Measurements from ENCODE around the gene MREG. TPM values are rescaled to one million over a fixed set of nuclear protein-coding genes. Genes with fewer than 3 reads are reported as not detected.

MREG gene
- total RNA-seq, 1 experiment from 2014 or later, result 15.9 TPM

- intact Hi-C loops (cut with micrococcal nuclease; ENCODE audit: unreplicated experiment), result loop anchor here (1.0 to 5.0 kb wide), 5 partner anchors 125 to 653 kb away; partner anchors contain the start of gene FN1
- ChIA-PET POLR2A (ENCODE audit: low non-redundant PET) (no interaction called here), CTCF (no interaction called here)
- Histone ChIP-seq H3K36me3 (ENCODE audit: insufficient read depth, low read length, poor library complexity, severe bottlenecking) (no peaks in the 10 kb centered on the region), H3K27me3 (replicated peaks; ENCODE audit: insufficient read depth, low read depth, low read length, poor library complexity) (no peaks in the 10 kb centered on the region), H3K4me1 (ENCODE audit: insufficient read depth, low read length, poor library complexity, severe bottlenecking) (peaks cover 26% of the 10 kb centered on the region), H3K9me3 (ENCODE audit: low read depth, low read length, poor library complexity, severe bottlenecking) (no peaks in the 10 kb centered on the region), H3K27ac (ENCODE audit: low read depth, low read length, poor library complexity, severe bottlenecking) (peak overlapping the region; percentile 81), H3K4me3 (ENCODE audit: low read depth, low read length, poor library complexity, severe bottlenecking) (no peak overlapping the region)
- TF ChIP-seq CTCF (conservative IDR thresholded peaks at IDR 0.05; ENCODE audit: low read depth, low read length) (peak; percentile 92), EZH2 (IDR thresholded peaks at IDR 0.05; ENCODE audit: borderline replicate concordance, low read depth, low read length, poor library complexity, severe bottlenecking) (no peak)
- BruUV-seq (replicated peaks), result no TSS peak
- DNase-seq (ENCODE audit: low spot score), result peak; percentile 89
These were observed 92.9 kb downstream of the MREG start for GRCh38 chr2:215920244-215921100.

GRCh38 chr2:215919624-215920243 lies 93.6 kb downstream of the MREG start:
- Histone ChIP-seq H3K27me3 (replicated peaks; ENCODE audit: insufficient read depth, low read depth, low read length, poor library complexity) (no peaks in the 10 kb centered on the region), H3K9me3 (ENCODE audit: low read depth, low read length, poor library complexity, severe bottlenecking) (no peaks in the 10 kb centered on the region), H3K27ac (ENCODE audit: low read depth, low read length, poor library complexity, severe bottlenecking) (peak overlapping the region; percentile 81), H3K4me3 (ENCODE audit: low read depth, low read length, poor library complexity, severe bottlenecking) (no peak overlapping the region), H3K4me1 (ENCODE audit: insufficient read depth, low read length, poor library complexity, severe bottlenecking) (peaks cover 26% of the 10 kb centered on the region), H3K36me3 (ENCODE audit: insufficient read depth, low read length, poor library complexity, severe bottlenecking) (no peaks in the 10 kb centered on the region)
- ChIA-PET POLR2A (ENCODE audit: low non-redundant PET) (no interaction called here), CTCF (interaction anchor here (0.6 kb wide), 1 partner anchor 650 kb away, joined by 3 read pairs; no protein-coding TSS in a partner anchor)
- DNase-seq (ENCODE audit: low spot score), result peak; percentile 52
- intact Hi-C loops (cut with micrococcal nuclease; ENCODE audit: unreplicated experiment), result loop anchor here (1.0 to 5.0 kb wide), 5 partner anchors 124 to 652 kb away; partner anchors contain the start of gene FN1
- TF ChIP-seq CTCF (conservative IDR thresholded peaks at IDR 0.05; ENCODE audit: low read depth, low read length) (no peak), EZH2 (IDR thresholded peaks at IDR 0.05; ENCODE audit: borderline replicate concordance, low read depth, low read length, poor library complexity, severe bottlenecking) (no peak)
- TSS peak; percentile 47 for BruUV-seq (replicated peaks)

DNA sequence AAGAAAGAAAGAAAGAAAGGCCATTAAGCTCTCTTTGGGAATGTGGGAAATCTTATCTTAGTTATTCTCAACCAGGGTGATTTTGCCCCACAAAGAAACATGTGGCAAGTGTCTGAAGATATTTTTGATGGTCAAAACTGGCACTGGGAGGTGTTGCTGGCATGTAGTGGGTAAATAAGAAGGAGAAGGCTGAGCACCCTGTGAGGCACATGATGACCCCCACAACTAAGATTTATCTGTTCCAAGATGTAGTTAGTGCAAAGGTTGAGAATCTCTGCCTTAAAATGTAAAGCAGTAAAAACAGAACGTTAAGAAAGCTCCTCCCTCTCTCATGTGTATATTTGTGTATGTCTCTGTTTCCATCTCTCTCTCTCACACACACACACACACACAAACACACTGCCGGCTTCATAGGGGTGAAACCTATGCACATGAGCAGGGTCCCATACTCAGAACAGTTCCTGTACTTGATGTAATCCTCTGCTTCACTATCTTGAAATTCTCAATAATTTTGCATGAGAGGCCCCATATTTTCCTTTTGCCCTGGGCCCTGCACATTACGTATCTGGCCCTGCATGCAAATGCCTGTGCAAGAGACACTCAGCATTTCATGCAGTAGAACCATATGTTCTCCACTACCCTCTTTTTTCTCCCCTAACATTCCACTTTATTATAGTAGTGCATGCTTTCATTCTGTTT lies 94.3 kb downstream of the MREG start:
- H3K9me3 ChIP-seq (ENCODE audit: low read depth, low read length, poor library complexity, severe bottlenecking), result no peaks in the 10 kb centered on the region
- POLR2A ChIA-PET (ENCODE audit: low non-redundant PET), result no interaction called here
- TF ChIP-seq EZH2 (IDR thresholded peaks at IDR 0.05; ENCODE audit: borderline replicate concordance, low read depth, low read length, poor library complexity, severe bottlenecking) (no peak), CTCF (conservative IDR thresholded peaks at IDR 0.05; ENCODE audit: low read depth, low read length) (no peak)
- no peaks in the 10 kb centered on the region for H3K27me3 ChIP-seq (replicated peaks; ENCODE audit: insufficient read depth, low read depth, low read length, poor library complexity)
- H3K4me3 ChIP-seq (ENCODE audit: low read depth, low read length, poor library complexity, severe bottlenecking), result no peak overlapping the region
- intact Hi-C loops (cut with micrococcal nuclease; ENCODE audit: unreplicated experiment), result no loop called here
- peak; percentile 15 for DNase-seq (ENCODE audit: low spot score)
- no peaks in the 10 kb centered on the region for H3K36me3 ChIP-seq (ENCODE audit: insufficient read depth, low read length, poor library complexity, severe bottlenecking)
- peaks cover 26% of the 10 kb centered on the region for H3K4me1 ChIP-seq (ENCODE audit: insufficient read depth, low read length, poor library complexity, severe bottlenecking)
- CTCF ChIA-PET, result interaction anchor here (0.6 kb wide), 1 partner anchor 649 kb away, joined by 3 read pairs; no protein-coding TSS in a partner anchor
- no TSS peak for BruUV-seq (replicated peaks)
- H3K27ac ChIP-seq (ENCODE audit: low read depth, low read length, poor library complexity, severe bottlenecking), result peak overlapping the region; percentile 81
